HG03342 (cell line): Measurements from ENCODE around the gene ALDH1A3.

Experiments used
- ATAC-seq: cut with Tn5 transposase; IDR thresholded peaks from one replicate; pipeline ENCODE4 v1.9.1; 2021; ENCODE audit warnings: mild to moderate bottlenecking, moderate library complexity; ENCODE audit not compliant: unreplicated experiment

ALDH1A3 gene

GRCh38 chr15:100900795-100901169 lies 21.2 kb downstream of the ALDH1A3 start:
- no peak for ATAC-seq

- no peak for ATAC-seq
Observed at GRCh38 chr15:100901296-100901695, 21.7 kb downstream of the ALDH1A3 start.

- ATAC-seq = no peak
Observed at GRCh38 chr15:100901702-100902435, 22.2 kb downstream of the ALDH1A3 start.

GRCh38 chr15:100902436-100903167 lies 23.0 kb downstream of the ALDH1A3 start:
- ATAC-seq = no peak

- ATAC-seq = no peak
Observed at GRCh38 chr15:100903168-100903554, 23.5 kb downstream of the ALDH1A3 start.

- no peak for ATAC-seq
Observed at GRCh38 chr15:100905850-100906249, 26.2 kb downstream of the ALDH1A3 start.

GRCh38 chr15:100908466-100908865 lies 28.8 kb downstream of the ALDH1A3 start:
- no peak for ATAC-seq

GRCh38 chr15:100909565-100909964 lies 29.9 kb downstream of the ALDH1A3 start:
- ATAC-seq = no peak

GRCh38 chr15:100909989-100910955 lies 30.6 kb downstream of the ALDH1A3 start:
- no peak for ATAC-seq

- no peak for ATAC-seq
Observed at GRCh38 chr15:100911086-100911485, 31.5 kb downstream of the ALDH1A3 start.

- no peak for ATAC-seq
Observed at GRCh38 chr15:100913961-100914360, 34.3 kb downstream of the ALDH1A3 start.

- ATAC-seq = no peak
Observed at GRCh38 chr15:100914876-100915275, 35.2 kb downstream of the ALDH1A3 start.

- ATAC-seq = peak; percentile 64
Observed at GRCh38 chr15:100918034-100918689, 38.5 kb downstream of the ALDH1A3 start.

GRCh38 chr15:100918690-100919480 lies 39.3 kb downstream of the ALDH1A3 start, which contains the start of gene LRRK1:
Gene LRRK1, plus strand, starts transcription at chr15:100919357. Its CDS starts 5,276 bp downstream, at chr15:100924633.
- peak; percentile 30 for ATAC-seq

GRCh38 chr15:100919481-100920405 lies 40.1 kb downstream of the ALDH1A3 start:
- ATAC-seq = peak; percentile 9

- ATAC-seq = no peak
Observed at GRCh38 chr15:100920516-100921135, 41.0 kb downstream of the ALDH1A3 start.

- no peak for ATAC-seq
Observed at GRCh38 chr15:100922192-100923040, 42.8 kb downstream of the ALDH1A3 start.
